Measurements from ENCODE around the gene TLE3. TPM values are rescaled to one million over a fixed set of nuclear protein-coding genes. Genes with fewer than 3 reads are reported as not detected.
A peak's percentile ranks its signal among the peaks of the same experiment; 100 is the strongest.

The TLE3 gene
- total RNA-seq, 1 donor from 2014 or later, result 14.1 TPM

DNA sequence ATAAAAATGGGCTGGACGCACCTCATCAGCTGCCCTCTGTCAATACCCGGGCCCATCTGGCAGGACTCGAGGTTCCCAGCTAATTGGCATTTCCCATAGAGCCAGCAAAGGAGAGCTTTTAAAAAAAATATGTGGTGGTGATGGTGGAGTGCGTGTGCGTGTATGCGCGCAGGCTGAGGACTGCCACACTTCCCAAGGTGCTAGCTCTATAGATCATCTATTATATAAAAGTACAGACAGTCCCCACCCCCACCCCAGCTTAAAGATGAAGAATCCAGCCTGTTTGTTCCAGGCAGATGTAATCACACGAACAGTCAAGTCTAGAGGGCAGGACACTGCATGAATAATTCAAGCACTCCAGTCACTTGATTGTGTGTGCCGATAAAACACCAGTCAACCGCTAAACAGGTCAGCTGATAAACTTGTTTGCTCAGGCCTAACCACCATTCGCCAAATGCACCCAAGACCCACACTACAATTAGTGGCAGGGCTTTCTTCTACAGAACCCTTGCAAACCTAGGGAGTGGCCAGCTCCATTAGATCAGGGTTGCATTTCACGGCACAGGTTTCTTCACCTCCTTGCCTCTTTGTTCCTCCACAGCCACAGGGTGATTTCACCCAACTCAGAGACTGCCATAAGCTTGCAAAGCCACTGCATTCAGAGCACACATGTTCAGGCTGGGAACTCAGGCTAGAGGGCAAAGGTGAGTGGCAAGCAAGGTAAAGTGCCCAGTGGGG lies 5.8 kb downstream of the TLE3 start:
- ATAC-seq (no peak), DNase-seq (ENCODE audit: missing footprints) (no peak)
- intact Hi-C loops (cut with DNase I), result loop anchor here (10.0 kb wide), 2 partner anchors 67 to 617 kb away; no protein-coding TSS in a partner anchor

DNA sequence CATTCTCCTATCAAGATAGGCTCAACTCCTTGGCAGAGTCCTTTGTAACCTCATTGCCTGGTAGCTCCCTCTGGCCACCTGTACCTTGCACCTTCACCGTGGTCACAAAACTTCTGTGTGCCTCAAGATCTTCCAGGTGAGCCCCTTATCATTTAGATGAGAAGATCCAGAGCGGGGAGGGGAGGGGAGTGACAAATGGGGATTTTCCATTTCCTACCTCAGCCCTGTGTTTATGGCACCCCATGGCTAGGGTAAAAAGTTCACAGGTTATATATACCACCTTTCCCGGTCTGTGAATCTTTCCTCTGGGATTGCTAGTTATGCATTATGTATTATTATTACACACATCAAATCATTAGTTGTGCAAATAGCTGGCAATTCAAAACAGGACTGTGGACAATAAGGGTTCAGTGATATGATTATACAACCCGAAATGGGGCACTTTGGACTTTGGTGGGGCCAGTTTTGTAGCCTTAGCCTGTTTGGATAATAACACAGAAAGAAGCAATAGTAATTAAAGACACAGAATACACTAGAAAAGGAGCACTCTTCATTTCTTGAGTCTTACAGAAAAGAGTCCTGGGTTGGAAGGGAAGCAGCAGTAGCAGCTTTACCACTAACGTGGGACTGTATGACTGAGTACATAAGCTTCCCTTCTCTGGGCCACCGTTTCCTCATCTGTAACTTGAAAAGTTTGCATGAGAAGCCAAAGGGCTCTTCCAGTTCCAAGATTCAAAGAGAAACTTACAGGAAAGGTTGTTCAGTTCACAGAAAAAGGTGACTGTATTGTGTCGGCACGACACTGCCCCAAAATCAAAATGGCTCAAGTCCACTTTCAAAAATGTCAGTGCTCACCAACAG lies 7.1 kb downstream of the TLE3 start:
- no peak for DNase-seq (ENCODE audit: missing footprints)
- intact Hi-C loops (cut with DNase I), result loop anchor here (10.0 kb wide), 2 partner anchors 66 to 616 kb away; no protein-coding TSS in a partner anchor
- ATAC-seq, result no peak

DNA sequence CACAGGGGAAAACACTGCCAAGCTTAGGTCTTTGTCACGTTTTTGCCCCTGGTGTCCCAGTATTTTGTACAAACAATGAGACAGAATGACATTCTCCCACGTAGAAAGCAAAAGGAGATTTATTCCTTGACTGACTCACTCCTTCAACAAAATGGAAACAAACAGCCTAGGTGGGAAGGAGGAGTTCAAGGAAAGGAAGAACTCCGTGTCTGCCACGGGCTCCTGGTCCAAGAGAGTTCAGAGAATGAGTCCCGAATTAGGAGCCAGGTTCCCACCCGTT lies 8.1 kb downstream of the TLE3 start:
- intact Hi-C loops (cut with DNase I), result no loop called here
- DNase-seq (ENCODE audit: missing footprints) (no peak), ATAC-seq (no peak)

GRCh38 chr15:70088887-70089691 lies 8.6 kb downstream of the TLE3 start:
- peak; percentile 69 for DNase-seq (ENCODE audit: missing footprints)
- intact Hi-C loops (cut with DNase I), result no loop called here
- ATAC-seq, result peak; percentile 79

GRCh38 chr15:70088455-70088854 lies 9.3 kb downstream of the TLE3 start:
- intact Hi-C loops (cut with DNase I), result no loop called here
- ATAC-seq, result peak; percentile 75
- no peak for DNase-seq (ENCODE audit: missing footprints)

DNA sequence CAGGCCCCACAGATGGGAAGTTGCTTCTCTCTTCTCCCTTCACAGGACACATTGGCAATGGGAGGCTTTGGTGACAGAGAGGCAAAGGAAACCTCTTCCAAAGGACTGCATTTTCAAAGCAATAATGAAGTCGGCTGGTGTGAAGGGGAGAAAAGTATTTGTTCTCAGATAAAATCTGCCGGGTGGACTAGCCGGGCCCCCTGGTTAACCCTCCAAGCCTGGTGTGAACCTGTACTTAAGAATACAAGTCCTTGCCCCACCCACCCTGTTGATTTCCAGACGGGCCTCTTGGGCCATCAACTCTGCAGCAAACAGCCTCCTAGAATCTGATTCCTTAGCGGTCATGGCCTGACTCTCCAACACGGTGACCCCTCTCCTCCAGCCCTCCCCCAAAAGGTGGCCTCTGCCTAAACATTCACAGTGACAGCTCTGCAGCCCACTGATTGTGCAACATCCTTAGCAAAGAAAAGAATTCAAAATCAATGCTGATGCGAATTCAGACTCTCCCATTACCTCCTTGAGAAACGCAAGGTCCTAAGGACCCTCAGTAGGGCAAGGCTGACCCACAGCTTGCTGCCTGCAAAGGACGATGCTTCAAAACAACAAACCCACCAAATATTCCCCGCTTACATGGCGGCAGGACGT lies 9.9 kb downstream of the TLE3 start:
- intact Hi-C loops (cut with DNase I), result no loop called here
- DNase-seq (ENCODE audit: missing footprints) (no peak), ATAC-seq (no peak)

DNA sequence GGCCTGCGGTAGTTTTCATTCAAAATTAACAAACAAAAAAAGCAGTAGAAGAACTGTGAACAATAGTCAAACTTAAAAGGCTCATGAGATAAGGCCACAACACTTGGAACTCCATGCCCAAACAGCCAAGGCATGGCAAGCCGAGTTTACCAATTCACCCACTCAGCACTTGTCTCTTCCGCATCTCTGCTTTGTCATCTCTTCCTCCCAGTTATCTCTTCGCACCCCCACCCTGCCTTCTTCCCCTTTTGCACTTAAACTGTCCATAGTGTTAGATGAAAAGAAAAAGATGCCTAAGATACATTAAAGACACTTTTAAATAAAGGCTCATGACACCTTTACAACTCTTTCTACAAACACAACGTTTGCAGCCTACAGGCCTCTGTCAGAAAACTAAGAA lies 11.1 kb downstream of the TLE3 start:
- DNase-seq (ENCODE audit: missing footprints) (no peak), ATAC-seq (no peak)
- intact Hi-C loops (cut with DNase I), result no loop called here

GRCh38 chr15:70084461-70084860 lies 13.3 kb downstream of the TLE3 start:
- intact Hi-C loops (cut with DNase I), result no loop called here
- DNase-seq (ENCODE audit: missing footprints), result no peak
- no peak for ATAC-seq

GRCh38 chr15:70083946-70084345 lies 13.8 kb downstream of the TLE3 start:
- no peak for ATAC-seq
- intact Hi-C loops (cut with DNase I), result no loop called here
- no peak for DNase-seq (ENCODE audit: missing footprints)

DNA sequence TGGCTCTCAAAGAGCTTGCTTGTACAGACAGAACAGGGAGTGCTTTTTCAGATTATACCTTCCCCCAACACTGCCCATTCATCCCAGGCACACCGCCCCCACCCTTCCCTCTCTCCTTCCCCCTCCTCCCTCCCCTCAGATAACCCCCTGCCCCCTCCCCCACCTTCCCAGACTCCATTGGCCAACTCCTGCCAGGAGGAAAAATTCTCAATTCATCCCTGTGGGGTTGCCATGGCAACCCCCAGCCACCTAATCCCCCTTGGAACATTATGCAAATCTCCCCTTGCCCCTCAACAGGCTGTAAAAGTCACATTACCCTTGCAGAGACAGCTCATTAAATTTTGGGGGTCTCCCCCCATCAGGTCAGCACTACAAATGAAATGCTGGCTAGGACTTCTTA lies 14.3 kb downstream of the TLE3 start:
- DNase-seq (ENCODE audit: missing footprints) (no peak), ATAC-seq (no peak)
- intact Hi-C loops (cut with DNase I), result no loop called here

DNA sequence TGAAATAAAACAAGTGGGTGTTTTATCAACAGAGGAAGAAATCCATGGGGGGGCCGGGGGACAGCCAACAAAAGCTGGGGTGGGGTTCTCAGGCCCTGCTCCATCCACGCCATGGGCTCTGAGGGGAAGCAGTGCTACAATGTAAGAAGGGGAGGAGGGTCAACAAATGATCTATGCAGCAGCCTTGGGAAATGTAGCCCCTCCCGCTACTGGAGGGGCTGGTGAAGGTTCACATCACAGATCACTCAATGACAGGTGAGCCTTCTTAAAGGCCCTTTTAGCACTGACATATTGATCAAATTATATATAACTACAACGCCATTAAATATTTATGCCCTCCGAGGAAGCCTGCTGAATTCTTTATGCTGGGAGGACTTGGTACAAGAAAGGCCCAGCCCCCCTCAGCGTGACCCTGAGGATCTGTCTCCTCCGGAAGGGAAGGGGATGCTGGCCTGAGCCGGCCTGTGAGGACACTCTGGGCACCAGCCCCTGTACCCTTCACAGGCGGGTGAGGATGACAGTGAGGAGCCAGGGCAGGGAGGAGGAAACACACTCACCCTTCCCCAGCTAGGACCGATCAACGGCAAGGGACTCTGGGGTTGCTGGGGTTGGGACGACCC lies 15.3 kb downstream of the TLE3 start:
- intact Hi-C loops (cut with DNase I), result no loop called here
- no peak for DNase-seq (ENCODE audit: missing footprints)
- no peak for ATAC-seq

DNA sequence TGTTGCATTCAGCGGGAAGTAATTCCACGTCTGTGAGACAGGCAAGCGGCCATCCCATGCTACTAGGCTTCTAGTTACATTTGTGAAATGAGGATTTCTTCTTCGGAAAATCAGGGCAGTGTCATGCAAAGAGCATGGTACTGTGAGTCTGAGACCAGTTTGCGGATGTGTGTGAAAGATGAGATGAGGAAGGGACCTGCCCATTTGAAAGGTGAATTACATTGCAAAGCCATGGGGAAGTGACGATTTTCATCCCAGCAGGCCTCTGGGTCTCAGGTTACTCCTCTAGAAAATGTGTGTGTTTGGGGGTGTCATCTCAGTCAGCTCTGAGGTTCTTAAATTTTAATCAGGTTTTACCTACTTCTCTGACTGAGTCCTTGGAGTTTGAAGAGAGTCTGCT lies 16.1 kb downstream of the TLE3 start:
- no peak for DNase-seq (ENCODE audit: missing footprints)
- intact Hi-C loops (cut with DNase I), result no loop called here
- ATAC-seq, result no peak

DNA sequence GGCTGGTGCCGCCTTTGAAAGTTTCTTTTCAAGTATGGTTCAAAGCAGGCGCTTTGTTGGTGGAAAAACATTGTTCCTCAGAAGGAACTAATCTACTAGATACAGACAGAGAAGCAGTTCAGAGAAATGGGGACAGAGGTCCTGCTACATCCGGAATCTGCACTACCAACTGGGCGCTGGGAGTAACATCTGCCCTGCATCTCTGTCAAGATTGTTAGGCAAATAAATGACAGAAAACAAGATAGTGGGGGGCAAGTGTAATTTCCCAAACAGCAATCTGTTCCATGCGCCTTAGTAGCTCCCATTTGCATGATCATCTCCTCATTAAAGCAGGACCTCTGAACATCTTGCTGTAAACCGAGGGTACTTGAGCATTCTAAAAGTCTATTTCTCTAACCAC lies 17.4 kb downstream of the TLE3 start:
- ATAC-seq (no peak), DNase-seq (ENCODE audit: missing footprints) (no peak)
- intact Hi-C loops (cut with DNase I), result no loop called here

DNA sequence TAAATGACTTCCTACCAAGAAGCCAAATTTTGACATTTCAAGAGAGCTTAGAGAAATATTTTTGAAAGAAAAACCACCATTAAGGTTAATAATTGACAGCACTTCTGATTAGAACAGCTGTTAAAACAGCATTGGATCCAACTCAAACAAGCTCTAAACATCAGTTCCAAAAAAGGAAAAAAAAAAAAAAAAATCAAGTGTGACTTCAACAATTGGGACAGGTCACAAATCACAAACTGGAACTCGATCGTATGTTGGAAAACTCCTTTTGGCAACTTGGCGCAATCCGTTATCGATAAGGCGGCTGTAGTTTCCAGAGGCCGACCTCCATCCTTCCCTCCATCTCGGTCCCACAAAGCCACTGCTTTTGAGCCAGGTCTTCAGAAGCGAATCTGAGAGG lies 17.8 kb downstream of the TLE3 start:
- DNase-seq (ENCODE audit: missing footprints) (no peak), ATAC-seq (no peak)
- intact Hi-C loops (cut with DNase I), result no loop called here

DNA sequence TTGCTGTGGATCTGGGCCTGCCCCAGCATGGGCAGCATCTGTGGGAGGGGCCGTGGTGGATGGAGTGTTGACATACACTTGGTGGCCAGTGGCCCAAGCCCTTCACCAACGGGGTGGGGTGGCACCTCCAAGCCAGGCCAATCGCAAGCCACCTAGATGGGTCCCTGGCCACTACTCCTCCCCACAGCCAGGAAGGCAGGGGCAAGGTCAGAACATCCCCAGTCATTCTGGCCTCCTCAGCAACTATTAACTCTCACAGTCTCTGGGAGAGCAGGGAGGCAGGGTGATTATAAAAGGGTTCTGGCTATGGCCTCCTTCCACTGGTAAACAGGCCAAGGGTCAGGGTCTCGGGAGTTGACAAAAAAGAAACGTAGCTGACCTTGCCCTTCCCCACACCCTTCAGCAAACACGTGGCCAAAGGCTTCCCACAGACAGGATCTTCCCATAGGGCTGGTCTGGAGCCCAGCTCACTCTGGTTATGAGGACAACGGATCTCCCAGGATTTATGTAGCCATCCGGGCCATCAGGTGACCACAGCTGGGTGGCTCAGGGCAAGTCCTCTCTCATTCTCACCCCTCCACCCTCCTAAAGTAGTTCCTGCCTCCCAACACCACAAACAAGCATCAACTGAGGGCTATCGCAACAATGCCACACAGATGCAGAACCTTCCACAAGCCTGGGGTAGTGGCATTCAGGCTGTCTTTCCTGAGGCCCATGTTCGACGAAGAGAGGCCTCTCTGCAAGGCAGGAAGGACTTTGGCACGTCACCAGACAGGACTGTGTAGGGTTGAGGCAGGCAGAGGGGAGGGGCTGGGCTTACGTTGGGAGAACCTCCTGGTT lies 18.9 kb downstream of the TLE3 start:
- intact Hi-C loops (cut with DNase I), result no loop called here
- ATAC-seq (no peak), DNase-seq (ENCODE audit: missing footprints) (peak; percentile 35)

DNA sequence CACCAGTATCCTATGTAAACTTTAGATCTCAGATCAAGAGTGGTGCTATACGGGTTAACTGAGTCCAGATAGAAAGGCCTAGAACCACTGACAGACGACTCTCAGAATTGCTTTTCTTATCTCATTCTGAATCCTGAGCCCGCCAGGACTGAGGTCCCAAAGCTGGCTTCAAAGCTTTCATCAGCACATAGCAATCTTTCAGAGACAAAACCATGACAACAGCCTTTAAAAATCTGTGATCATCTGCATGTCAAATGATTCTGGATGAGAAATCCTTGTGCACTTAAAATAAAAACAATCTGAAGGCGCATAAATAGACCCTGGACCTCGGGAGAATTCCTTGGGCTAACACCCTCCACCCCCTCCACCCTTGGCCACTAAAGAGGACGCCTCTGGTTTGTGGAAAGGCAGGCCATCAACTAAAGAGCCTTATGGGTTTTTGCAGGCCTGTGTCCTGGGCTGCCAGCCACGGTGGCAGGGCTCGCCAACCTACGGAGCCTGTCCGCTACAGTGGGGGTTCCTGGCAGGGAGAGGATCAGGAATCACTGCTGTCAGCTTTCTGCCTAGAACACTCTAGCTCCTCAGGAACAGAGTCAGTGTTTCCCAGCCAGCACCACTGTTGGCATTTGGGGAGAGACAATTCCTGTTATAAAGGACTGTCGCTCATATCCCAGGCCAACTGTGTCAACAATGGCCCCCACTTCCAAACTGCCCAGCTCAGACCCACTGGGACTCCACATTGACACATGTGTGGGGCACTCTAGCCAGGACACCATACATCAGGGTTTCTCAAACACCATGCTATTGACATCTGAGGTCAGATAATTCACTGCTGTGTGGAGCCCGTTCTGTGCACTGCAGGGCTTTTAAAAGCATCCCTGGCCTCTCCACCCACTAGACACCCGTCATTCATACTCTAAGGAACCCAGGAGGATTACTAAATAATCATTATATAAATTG lies 20.2 kb downstream of the TLE3 start:
- peak; percentile 85 for ATAC-seq
- DNase-seq (ENCODE audit: missing footprints), result peak; percentile 37
- intact Hi-C loops (cut with DNase I), result no loop called here

DNA sequence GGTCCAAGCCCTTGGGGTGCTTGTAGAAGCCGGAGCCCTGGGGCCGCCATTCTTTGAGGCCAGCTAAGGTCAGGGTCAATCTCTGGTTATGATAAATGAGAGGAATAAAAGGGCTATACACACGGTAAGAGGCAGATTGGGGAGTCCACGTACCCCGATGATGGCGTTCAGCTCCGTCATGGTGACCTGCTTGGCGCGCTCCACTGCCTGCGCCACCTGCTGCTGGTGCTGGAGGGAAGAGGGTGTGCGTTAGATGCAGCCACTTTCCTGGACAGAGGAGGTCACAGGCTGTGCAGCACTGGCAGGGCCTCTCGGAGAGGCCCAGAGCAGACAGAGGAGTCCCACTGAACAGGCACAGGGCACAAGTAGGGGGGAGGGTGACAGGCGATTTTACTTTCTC lies 23.3 kb downstream of the TLE3 start:
- ATAC-seq (no peak), DNase-seq (ENCODE audit: missing footprints) (no peak)
- intact Hi-C loops (cut with DNase I), result no loop called here
